ENCODE data around the gene CD8B.

The CD8B gene

DNA sequence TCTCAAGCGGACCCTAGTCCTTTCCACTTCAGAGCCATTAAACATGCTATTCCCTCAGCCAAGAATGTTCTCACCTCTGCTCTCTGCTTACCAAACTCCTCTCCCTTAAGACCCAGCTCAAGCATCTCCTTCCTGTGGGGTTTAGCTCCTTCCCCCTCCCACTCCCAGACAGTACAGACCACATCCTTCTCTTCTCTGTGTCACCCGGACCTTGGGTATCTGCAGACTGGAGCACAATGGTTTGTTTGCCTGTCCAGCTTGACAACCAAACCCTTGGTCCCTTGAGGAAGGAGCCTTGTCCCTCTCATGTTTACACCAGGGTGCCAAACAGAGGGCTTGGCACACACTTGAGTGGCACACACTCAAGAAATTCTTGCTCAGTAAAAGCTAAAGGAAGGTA is 66.8 kb downstream of the CD8B start:
- DNase-seq (ENCODE audit: low read depth): no peak

DNA sequence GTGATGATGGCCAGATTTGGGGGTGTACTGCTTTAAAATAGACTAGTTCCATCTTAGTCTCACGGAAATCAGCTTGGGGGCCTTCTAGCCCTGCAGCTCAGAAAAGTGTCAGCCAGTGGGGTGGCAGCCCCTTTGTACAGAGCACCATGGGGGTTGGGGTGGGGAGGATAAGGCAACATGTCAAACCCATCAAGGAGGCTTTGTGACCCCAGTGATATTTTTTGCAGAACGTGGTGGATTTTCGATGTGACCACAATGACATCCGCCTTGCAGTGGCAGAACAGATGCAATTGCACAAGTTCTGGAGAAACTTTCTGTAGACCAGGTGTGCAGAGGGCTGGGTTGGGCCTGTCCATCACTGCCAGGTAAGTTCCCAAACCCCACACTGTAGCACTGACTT is 67.9 kb downstream of the CD8B start:
- DNase-seq (ENCODE audit: low read depth): no peak

DNA sequence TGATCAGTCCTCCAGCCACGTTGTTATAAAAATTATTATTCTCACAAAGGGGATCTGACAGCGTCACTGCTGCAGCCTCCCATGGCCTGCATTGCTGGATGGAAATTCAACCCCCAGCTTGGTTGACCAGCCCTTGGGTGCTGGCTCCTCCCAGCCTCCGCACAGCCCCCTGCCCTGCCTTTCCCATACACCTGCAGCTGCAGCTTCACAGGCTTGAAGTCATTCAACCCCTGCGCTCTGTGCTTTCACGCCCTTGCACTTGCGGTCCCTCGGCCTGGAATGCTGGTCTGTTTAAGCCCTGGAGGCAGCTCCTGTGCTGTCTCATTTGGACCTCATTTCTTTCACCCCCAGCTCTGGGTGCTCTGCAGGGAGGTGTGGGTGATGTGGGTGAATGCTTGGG is 70.1 kb downstream of the CD8B start:
- no peak for DNase-seq (ENCODE audit: low read depth)

DNA sequence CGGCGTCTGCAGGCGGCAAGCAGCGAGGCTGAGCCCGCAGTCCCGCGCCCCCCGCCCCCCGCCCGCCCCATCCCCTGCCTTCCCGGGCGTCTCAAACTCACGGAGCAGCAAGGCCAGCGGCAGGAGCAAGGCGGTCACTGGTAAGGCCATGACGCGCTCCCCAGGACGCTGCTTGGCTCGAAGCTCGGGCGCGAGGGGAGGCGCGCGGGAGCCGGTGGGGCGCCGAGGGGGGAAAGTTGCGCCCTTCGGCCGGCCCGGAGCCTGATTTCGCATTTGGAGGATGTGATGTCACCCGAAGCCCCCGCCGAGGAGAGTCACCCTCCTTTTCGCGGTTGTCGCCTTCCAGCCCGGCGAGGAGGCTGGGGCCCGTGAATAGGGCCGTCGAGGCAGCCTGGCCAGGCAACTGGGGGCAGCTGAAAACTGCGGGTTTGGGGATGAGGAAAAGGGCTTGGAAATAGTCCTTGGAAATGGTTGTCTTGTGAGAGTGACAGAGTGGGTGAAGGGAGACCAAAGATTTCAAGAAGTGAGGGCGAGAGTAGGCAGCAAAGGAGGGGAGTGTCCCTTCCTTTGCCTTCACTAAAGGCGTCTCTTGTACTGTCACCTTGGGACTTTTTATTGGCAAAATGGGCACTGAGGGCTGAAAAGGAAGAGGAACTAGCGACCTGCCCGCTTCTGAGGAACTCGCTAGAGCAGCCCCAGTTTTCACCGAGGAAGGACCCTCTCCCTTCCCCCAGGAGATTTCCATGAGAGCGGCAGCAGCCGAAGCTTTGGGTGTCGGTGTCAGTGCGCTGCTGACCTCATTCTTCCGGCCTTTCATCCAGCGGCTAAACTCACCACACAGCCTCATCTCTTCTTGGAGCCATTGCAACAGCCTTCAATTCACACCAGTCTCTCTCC is 70.8 kb downstream of the CD8B start, which contains the start of gene CD8A:
Gene CD8A (minus strand): TSS at position 238 of the 897 bp plus-strand sequence. CDS start 88 bp downstream, at position 150.
- DNase-seq (ENCODE audit: low read depth): peak; percentile 27

DNA sequence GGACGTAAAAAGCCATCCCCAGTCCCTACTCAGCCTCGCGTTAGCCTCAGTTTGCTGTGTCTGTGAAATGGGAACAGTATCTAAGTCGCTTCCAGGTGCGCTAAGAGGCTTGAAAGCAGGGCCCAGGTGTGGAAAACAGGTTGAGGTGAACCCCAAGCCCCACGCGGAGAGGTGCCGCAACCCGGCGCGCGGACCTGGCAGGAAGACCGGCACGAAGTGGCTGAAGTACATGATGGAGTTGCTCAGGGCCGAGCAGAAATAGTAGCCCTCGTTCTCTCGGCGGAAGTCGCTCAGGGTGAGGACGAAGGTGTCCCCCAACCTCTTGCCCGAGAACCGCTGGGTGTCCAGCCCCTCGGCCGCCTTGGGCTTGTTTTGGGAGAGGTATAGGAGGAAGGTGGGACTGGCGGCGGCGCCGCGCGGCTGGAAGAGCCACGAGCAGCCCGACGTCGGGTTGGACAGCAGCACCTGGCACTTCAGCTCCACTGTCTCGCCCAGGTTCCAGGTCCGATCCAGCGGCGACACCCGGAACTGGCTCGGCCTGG is 71.5 kb downstream of the CD8B start:
- DNase-seq (ENCODE audit: low read depth): no peak

DNA sequence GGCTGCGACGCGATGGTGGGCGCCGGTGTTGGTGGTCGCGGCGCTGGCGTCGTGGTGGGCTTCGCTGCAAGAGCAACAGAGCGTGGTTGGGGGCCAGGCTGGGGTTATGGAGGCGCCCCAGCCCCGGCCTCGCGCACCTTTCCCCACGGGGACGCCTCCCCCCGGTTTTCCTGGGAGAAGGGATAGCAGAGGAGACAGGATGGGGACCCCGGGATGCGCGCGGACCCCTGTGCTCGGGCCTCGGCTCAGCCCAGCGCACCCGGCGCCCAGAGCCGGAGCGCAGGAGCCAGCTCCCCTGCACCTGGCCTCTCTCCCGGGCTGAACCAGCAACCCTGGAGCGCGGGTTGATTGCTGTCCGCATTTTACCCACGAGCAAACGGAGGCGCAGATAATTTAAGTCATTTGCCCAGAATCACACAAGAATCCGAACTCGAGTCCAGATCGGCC is 72.0 kb downstream of the CD8B start:
- no peak for DNase-seq (ENCODE audit: low read depth)

DNA sequence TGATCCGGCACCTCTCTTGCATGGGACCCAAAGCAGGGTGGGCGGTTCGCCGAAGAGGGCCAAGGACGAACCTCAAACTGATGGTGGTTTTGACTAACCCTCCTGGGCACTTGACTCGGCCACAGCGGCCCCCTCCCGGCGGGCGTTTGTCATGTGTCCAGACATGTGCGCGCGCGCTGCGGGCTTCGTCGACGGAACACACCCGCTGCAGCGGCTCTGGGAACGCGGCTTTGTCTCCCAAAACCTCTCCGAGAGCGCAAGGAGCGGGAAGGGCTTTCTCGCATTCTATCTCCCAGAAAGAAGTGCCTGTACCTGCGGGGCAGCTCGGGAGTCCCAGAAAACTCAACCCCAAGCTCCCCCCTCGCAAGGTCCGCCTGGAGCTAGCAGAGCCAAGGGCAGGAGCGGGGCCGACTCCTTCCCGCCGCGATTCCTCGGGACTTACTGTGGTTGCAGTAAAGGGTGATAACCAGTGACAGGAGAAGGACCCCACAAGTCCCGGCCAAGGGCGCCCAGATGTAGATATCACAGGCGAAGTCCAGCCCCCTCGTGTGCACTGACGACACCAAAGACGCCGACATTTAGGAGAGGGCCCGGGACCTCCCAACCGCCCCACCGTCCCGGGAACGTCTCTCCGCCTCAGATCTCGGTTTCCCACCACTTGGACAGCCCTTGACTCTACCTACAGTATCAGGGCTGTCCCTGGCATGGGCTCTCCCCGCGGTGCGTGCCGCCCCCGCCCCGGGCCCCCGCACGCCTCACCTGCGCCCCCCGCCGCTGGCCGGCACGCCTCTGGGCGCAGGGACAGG is 72.6 kb downstream of the CD8B start:
- DNase-seq (ENCODE audit: low read depth): no peak

DNA sequence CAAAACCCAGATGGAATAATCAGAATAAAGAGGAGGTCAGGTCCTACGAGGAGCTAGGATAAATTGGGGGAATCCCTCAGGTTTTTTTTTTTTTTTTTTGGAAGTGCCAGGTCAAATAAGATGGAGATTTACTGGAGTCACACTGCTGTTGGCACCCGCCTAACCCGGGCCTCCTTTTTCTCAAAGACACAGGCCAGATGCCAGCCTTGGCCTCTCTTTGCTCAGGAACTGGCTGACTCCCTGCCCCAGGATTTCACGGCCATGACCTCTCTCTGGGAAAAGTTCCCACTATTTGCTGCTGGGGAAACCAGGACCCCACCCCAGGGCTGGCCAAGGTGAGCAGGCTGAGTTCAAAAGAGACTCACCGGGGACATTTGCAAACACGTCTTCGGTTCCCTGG is 73.5 kb downstream of the CD8B start:
- no peak for DNase-seq (ENCODE audit: low read depth)

DNA sequence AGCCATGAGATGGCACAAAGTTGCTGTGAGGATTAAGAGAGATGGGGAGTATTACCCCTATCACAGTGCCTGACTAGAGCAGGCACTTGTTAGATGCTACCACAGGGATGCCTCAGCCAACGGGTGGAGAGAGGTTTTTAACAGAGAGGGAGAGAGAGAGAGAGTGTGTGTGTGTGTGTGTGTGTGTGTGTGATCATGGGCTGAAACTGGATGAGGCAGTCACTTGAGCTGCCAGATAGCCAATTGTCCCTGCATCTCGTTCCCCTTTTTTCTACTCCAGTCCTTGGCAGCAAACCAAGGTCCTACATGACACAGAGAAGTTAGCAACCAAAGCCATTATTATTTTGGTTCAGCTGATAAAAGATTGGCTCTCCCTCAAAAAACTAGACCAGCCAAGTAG is 74.0 kb downstream of the CD8B start:
- DNase-seq (ENCODE audit: low read depth): no peak

DNA sequence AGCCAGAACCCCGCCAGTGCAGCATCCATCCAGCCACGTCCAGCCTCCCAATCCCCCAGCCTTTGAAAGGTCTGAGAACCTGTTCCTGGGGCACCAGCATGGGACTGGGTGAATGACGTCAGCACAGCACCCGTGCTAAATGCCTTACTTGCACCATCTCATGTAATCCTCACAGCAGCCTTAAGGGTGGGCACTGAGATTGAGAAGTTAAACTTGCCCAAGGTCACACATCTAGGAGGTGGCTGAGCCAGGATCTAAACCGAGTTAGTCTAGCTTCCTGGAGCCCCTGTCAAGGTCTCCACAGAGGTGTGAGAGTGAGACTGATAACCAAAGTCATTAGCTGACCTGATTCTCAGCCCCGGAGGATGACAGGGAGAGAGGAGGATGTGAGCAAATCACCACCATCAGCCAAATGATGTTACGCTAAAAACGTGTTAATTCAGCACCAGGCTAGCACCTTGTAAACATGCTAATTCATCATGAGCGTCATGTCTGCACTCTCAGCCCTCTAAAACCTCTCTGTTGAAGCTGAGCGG is 75.6 kb downstream of the CD8B start:
- DNase-seq (ENCODE audit: low read depth): no peak

DNA sequence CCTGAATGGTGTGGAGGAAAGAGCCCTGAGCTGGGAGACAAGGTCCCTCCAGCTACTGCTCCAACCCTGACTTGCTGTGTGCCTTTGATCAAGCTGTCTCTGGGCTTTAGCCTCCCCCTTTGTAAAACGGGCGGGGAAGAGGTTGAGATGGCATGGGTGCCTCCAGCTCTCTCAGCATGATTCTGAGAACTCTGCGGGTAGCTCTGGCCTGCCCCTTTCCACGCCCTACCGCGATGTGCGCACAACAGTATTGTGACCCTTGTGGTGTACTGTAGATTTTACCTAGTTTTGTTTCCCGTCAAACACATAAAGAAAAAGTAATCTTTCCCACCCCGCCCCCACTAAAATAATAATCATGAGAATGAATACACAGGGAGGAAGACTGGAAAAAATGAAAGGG is 76.2 kb downstream of the CD8B start:
- no peak for DNase-seq (ENCODE audit: low read depth)

DNA sequence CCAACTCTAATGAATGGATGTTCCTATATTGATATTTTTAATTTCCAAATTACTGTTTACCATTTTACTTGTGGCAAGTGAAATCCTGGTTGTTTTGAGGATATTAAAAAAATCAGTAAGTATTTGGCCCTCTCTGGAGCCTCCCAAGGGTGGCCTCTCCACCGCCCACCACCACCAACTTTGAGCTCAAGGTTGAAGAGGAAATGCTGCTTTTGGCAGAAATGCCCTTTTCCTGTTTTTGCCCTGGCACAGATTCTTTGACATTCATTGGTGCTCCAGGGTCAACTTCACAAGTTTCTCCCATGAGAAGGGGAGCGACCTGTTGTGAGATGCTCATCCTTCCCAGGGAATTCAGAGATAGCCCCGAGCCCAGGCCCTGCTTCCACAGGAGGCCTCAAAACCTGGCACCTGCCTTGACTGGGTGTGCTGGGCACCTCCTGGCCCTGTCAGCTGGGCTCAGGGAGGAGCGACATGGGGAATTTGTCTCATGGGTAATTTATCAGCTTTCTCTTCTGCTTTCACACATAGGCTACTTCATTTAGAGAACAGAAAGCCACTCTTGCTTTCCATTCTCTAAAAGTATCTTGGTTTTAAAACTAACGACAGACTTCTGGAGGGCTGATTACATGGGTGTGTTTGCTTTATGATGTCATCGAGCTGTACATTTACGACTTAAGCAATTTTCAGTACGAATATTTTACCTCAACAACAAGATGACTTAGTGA is 77.9 kb downstream of the CD8B start:
- DNase-seq (ENCODE audit: low read depth): no peak

DNA sequence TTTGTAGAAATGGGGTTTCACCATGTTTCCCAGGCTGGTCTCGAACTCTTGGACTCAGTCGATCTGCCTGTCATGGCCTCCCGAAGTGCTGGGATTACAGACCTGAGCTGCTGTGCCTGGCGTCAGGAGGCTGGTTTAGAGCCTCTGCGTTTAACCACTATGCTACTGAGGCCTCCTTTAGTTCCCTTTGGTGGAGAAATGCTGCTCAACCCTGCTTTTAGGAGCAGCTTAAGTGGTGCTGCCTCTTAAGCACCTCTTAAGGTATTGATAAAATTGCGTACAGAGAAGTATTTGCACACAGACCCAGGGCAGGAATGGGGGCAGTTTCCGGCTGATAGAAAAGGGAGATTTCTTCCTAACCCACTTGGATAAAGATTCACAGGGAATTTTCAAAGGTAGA is 78.9 kb downstream of the CD8B start:
- DNase-seq (ENCODE audit: low read depth): no peak

DNA sequence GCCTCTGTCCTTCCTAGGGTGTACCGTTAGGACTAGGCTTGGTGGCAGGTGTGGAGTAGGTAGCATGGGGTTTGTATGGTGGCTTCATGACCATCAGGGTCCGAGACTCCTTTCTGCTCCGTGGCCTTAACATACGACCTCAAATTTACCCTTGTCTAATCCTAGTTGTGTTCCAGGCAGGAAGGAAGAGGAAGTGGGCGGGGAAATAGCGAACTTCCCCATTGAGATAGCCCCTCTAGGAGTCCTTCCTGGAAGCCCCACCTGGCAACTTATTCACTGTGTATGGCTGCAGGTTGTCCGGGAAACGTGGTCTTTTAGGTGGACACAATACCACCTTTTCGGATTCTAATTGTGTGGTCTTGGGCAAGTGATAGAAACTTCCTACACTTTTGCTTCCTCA is 80.3 kb downstream of the CD8B start:
- DNase-seq (ENCODE audit: low read depth): no peak

DNA sequence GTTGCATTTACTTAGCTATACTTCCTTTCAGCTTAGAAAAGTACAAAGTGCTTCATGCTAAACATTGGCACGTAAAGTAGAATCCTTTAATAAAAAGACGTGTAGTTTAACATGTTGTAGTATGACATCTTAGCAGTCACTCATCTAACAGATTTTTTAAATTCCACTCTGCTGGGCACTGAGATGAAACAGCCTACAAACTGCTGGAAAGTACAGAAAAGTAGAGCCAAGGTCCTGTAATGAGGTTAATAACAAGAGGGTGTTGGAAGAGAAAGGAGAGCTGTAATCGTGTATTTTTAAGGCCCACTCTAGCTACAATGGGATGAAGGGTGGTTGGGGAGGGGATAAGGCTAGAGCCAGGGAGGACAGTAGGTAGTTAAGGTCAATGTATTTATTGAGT is 81.7 kb downstream of the CD8B start:
- DNase-seq (ENCODE audit: low read depth): no peak

DNA sequence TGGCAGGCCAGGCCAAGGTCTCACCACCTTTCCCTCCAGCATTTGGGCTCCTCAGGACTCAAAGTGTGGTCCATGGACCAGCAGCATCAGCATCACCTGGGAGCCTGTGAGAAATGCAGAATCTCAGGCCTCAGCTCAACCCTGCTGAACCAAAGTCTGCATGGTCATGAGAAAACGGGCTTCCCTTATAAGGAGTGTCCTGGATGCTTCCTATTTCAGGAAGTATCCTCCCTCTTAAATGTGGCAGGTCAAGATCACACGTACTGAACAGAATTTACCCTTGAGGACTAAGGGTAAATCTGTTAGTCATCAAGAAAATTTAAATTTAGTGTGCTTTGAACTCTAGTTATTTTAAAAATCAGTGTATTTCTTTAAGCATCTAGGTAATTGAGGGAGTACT is 82.7 kb downstream of the CD8B start:
- DNase-seq (ENCODE audit: low read depth): no peak

DNA sequence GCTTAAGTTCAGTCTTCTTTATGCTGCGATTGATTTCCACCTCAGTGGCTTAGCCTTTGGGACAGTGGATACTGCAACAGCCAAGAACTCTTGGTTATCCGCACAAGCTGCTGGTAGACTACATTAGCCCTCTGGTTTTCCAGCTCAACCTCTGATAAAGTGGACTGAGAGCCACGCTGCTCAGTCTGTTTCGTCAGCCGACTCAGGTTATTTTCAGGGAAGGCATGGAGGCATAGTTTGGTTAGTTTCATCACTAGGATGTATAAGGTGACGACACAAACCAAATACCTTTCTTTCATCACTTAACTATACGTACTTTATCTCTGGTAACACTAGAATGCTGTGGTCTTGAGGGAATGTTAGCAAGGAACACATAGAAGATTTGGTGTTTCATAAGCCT is 85.2 kb downstream of the CD8B start:
- DNase-seq (ENCODE audit: low read depth): no peak

DNA sequence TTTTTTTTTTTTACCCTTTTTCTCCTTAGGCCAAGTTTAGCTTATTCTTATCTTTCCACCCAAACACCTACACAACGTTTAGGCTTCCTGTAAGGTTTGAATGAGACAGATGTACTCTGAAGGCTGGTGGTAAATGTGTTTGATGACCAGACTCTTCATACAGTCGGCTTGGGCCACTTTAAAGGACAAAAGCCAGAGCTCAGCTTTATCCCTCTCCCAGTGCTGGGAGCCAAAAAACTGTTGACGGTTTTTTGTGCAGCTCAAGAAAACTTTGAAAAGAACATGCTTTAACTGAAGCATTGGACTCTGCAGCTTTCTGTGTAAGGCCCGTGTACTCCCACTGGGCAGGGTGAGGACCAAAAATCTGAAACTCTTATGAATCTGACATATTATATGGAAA is 86.3 kb downstream of the CD8B start:
- no peak for DNase-seq (ENCODE audit: low read depth)

DNA sequence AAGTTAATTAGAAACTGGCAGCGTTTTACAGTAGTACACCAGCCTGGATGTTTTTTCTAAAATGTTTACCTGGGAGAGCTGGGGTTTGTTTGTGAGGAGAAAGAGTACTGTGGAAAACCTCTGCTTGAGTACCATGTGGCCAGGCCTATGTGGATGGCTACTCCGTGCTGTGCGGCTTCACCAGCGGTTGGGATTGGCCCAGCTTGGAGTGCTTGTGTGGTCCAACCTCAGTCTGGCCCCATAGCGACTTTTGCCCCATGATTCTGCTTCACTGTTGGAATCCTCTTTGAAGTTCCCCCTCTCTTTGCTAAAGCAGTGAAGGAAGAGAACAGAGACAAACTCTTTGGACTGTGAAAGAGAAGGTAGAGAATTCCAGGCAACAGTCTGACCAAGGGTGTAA is 86.8 kb downstream of the CD8B start:
- no peak for DNase-seq (ENCODE audit: low read depth)

DNA sequence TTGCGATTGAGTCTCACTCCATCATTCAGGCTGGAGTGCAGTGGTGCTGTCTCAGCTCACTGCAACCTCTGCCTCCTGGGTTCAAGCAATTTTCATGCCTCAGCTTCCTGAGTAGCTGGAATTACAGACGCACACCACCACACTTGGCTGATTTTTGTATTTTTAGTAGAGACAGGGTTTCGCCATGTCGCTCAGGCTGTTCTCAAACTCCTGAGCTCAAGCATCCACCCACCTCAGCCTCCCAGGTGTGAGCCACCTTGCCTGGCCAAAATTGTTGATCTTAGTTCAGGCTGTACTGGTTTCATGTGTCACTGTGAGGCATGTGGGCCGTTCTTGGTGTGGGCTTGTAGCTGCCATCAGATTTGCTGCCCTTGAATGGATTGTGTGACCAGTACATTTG is 89.1 kb downstream of the CD8B start:
- no peak for DNase-seq (ENCODE audit: low read depth)

DNA sequence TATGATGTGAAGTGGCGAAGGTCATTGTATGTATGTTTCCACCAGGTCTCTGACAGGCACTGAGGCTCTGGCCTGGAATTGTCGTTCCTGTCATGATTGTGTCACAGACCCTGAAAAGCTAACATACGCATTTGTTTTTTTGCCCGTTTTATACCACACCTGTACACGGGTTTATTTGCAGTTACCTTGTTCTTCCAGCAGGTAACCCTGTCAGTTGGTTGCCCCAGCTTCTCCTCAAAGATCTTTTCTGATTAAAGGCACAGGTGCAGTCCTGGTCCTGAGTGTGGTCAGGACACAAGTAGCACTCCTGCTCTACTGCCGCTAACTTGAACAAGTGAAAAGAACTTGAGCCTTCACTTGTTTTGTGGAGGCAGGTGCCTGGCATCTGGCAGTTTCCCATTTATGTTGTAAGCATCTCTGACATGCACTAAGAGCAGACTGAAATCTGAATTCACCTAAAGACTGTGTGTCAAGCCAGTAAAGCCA is 90.8 kb downstream of the CD8B start:
- no peak for DNase-seq (ENCODE audit: low read depth)

DNA sequence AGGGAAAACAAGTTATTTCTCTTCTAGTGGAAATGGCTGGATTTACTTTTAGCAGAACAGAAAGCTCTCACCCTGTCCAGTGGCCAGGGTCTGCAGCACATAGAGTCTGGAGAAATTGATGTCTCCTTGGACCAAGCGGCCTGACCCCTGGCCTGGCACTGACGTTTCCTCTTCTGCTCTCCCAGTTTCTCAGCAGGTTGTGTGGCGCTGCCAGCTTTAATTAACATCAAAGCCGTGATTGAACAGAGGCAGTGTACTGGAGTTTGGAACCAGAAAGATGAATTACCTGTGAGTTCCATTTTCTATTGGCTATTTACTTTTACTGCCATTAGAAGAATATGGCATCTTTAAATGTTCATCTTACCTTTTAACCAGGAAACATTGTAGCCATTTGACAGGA is 91.8 kb downstream of the CD8B start:
- no peak for DNase-seq (ENCODE audit: low read depth)

Measured in EH (cell line).